ENCODE measurements around the gene GRAP2. TPM values are rescaled to one million over a fixed set of nuclear protein-coding genes. Genes with fewer than 3 reads are reported as not detected.

Gene GRAP2
- total RNA-seq, 1 donor from 2014 or later, result not detected

GRCh38 chr22:39932918-39933649 lies 32.2 kb downstream of the GRAP2 start:
- TF ChIP-seq CTCF (conservative IDR thresholded peaks at IDR 0.05; ENCODE audit: low read depth, low read length), result peak; percentile 79
- no peak for DNase-seq (ENCODE audit: low read depth)
- no peak overlapping the region for H3K4me3 ChIP-seq (ENCODE audit: low read depth, low read length)

- DNase-seq (ENCODE audit: low read depth), result no peak
- H3K4me3 ChIP-seq (ENCODE audit: low read depth, low read length), result no peak overlapping the region
- TF ChIP-seq CTCF (conservative IDR thresholded peaks at IDR 0.05; ENCODE audit: low read depth, low read length), result no peak
Observed at GRCh38 chr22:39933741-39934140, 32.9 kb downstream of the GRAP2 start.

- no peak for TF ChIP-seq CTCF (conservative IDR thresholded peaks at IDR 0.05; ENCODE audit: low read depth, low read length)
- no peak overlapping the region for H3K4me3 ChIP-seq (ENCODE audit: low read depth, low read length)
Observed at GRCh38 chr22:39935116-39935515, 34.2 kb downstream of the GRAP2 start.

GRCh38 chr22:39935612-39936011 lies 34.7 kb downstream of the GRAP2 start:
- DNase-seq (ENCODE audit: low read depth), result no peak
- no peak for TF ChIP-seq CTCF (conservative IDR thresholded peaks at IDR 0.05; ENCODE audit: low read depth, low read length)
- H3K4me3 ChIP-seq (ENCODE audit: low read depth, low read length), result no peak overlapping the region

More at GRCh38 chr22:39935116-39935515, 34.2 kb downstream of the GRAP2 start:
- no peak for DNase-seq (ENCODE audit: low read depth)

- no peak for TF ChIP-seq CTCF (conservative IDR thresholded peaks at IDR 0.05; ENCODE audit: low read depth, low read length)
- no peak for DNase-seq (ENCODE audit: low read depth)
- H3K4me3 ChIP-seq (ENCODE audit: low read depth, low read length), result no peak overlapping the region
Observed at GRCh38 chr22:39936523-39937145, 35.8 kb downstream of the GRAP2 start.

GRCh38 chr22:39937906-39938305 lies 37.0 kb downstream of the GRAP2 start:
- no peak for DNase-seq (ENCODE audit: low read depth)
- H3K4me3 ChIP-seq (ENCODE audit: low read depth, low read length), result no peak overlapping the region
- TF ChIP-seq CTCF (conservative IDR thresholded peaks at IDR 0.05; ENCODE audit: low read depth, low read length), result no peak
